SJSA1 (cell line): ENCODE data around the gene PCSK6. TPM values are rescaled to one million over a fixed set of nuclear protein-coding genes. Genes with fewer than 3 reads are reported as not detected.
"Not testable (repeated sequence)": the region's sequence is repeated elsewhere in the genome, so short reads cannot be mapped to it uniquely, and the experiment has no call there.

Source experiments
- DNase-seq, 2 experiments: peaks; one replicate each; pipeline ENCODE4 v3.0.0-alpha.2; 2015 to 2020; ENCODE audit warnings: low spot score in 2 of 2, low read depth in 1 of 2
- H3K27ac ChIP-seq: fragments of 250-450 bp; sonication (Bioruptor Pico); 2 replicates; pipeline ENCODE4 v1.5.1; 2020; ENCODE audit warnings: mild to moderate bottlenecking, moderate library complexity
- H3K27me3 ChIP-seq: fragments of 250-450 bp; sonication (Bioruptor Pico); replicated peaks from 2 replicates; pipeline ENCODE4 v1.5.1; 2020; ENCODE audit warnings: mild to moderate bottlenecking, moderate library complexity
- H3K36me3 ChIP-seq: fragments of 250-450 bp; sonication (Bioruptor Pico); 2 replicates; pipeline ENCODE4 v1.5.1; 2020; ENCODE audit warnings: mild to moderate bottlenecking
- H3K4me1 ChIP-seq: fragments of 250-450 bp; sonication (Bioruptor Pico); replicated peaks from 2 replicates; pipeline ENCODE4 v1.6.1; 2021; ENCODE audit warnings: mild to moderate bottlenecking
- H3K4me3 ChIP-seq: fragments of 250-450 bp; sonication (Bioruptor Pico); 2 replicates; pipeline ENCODE4 v1.5.1; 2020; ENCODE audit warnings: mild to moderate bottlenecking
- H3K9me3 ChIP-seq: fragments of 250-450 bp; sonication (Bioruptor Pico); replicated peaks from 2 replicates; pipeline ENCODE4 v1.5.1; 2020; ENCODE audit warnings: mild to moderate bottlenecking
- total RNA-seq: library from RNA; depleted of rRNA; stranded (reverse); fragments of >200 nt; shearing (Covaris generic); gene quantifications from 2 replicates; pipeline ENCODE4 v1.2.3, GENCODE V29; 2014

PCSK6 gene
- total RNA-seq, 1 experiment from 2014 or later: 1.7 TPM

DNA sequence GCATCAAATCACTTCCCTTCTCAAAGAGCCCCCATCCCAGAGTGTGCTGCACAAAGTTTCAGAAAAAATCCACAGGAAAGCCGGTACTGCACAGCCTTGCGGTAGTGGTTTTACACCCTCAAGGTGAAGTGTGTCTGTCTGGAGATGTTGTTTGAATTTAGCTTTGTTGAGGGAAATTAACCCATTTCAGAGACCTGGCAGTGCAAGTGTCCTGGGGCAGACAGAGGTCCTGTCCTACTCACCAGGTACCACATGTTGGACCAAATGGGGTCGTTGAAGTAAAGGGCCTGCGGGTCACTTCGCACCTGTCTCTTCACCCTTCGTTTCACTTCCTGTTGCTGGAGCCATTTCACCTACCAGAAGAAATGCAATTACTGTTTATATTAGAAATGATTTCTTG lies 57.8 kb downstream of the PCSK6 start:
- H3K27me3 ChIP-seq: peaks cover 4% of the 10 kb centered on the region; the same call in 1 of the 2 replicates
- H3K4me1 ChIP-seq: no peaks in the 10 kb centered on the region
- DNase-seq: no peak
- no peaks in the 10 kb centered on the region for H3K36me3 ChIP-seq
- no peak overlapping the region for H3K4me3 ChIP-seq
- H3K9me3 ChIP-seq: no peaks in the 10 kb centered on the region
- H3K27ac ChIP-seq: no peak overlapping the region

GRCh38 chr15:101431301-101431700 lies 58.2 kb downstream of the PCSK6 start:
- H3K4me1 ChIP-seq: no peaks in the 10 kb centered on the region
- peaks cover 4% of the 10 kb centered on the region; the same call in 1 of the 2 replicates for H3K27me3 ChIP-seq
- no peak overlapping the region for H3K4me3 ChIP-seq
- no peaks in the 10 kb centered on the region for H3K36me3 ChIP-seq
- no peaks in the 10 kb centered on the region for H3K9me3 ChIP-seq
- no peak overlapping the region for H3K27ac ChIP-seq
- no peak for DNase-seq

DNA sequence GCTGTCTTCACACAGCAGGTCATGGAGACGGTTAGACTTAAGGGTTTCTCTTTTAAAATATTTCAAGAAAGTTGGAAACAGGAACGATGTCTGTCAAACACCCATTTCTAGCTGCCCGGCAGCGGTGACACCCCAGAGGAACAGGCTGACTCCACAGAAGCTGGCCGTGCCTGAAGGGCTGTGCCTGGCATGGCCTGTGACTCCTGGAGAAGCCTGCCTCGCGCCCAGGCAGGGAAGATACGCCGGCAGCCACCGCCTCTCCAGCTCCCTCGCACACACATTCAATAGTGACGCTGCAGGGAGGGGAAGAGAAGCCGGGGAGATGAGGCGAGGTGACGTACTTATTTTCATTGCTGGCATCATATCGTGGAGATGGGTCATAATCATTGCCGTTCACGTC lies 59.9 kb downstream of the PCSK6 start:
- no peaks in the 10 kb centered on the region for H3K9me3 ChIP-seq
- H3K4me3 ChIP-seq: no peak overlapping the region
- no peaks in the 10 kb centered on the region for H3K4me1 ChIP-seq
- H3K27me3 ChIP-seq: peaks cover 4% of the 10 kb centered on the region; the same call in 1 of the 2 replicates
- H3K27ac ChIP-seq: no peak overlapping the region
- no peak for DNase-seq
- no peaks in the 10 kb centered on the region for H3K36me3 ChIP-seq

DNA sequence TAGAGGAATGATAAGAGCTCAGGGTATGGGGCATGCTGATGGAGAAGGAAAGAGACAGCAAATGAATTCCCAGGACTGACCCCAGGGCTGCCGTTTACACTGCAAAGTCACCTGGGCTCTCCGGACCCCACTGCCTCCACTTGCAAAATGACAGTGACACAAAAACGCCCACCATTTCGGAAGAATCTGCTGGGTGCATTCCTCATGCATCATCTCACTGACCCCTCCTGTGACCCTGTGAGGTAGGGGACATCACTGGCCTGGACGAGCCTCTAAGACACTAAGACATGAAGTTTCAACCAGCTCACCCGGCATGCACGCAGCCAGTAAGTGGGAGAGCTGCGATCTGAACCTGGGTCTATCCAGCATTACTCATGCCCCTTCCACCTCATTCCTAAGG lies 60.3 kb downstream of the PCSK6 start:
- Histone ChIP-seq H3K36me3 (no peaks in the 10 kb centered on the region), H3K4me3 (no peak overlapping the region), H3K27me3 (0 out of 2 replicates have a peak, but pooled peaks cover 4% of the 10 kb centered on the region), H3K27ac (no peak overlapping the region), H3K4me1 (no peaks in the 10 kb centered on the region), H3K9me3 (no peaks in the 10 kb centered on the region)
- no peak for DNase-seq

DNA sequence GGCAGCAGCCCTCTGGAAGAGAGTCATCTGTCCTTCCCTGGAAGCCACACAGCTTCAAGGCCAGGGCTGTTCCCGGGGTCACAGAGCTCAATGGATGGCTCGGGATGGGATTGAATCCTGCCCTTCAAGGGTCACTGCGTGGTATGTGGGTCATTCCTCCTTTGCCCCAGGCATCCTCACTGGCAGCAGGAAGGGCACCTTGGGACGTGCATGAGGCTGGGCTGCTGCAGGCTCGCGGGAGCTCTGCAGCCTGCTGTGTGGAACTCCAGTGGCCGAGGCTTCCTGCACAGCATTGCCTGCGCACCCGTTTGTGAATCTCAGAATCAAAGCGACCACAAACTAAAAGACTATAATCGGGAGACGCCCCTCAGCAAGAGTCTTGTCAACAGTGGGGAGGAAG lies 60.7 kb downstream of the PCSK6 start:
- no peaks in the 10 kb centered on the region for H3K4me1 ChIP-seq
- no peak overlapping the region for H3K27ac ChIP-seq
- H3K27me3 ChIP-seq: 0 out of 2 replicates have a peak, but pooled peaks cover under 1% of the 10 kb centered on the region
- H3K36me3 ChIP-seq: no peaks in the 10 kb centered on the region
- DNase-seq: no peak
- no peaks in the 10 kb centered on the region for H3K9me3 ChIP-seq
- H3K4me3 ChIP-seq: no peak overlapping the region

DNA sequence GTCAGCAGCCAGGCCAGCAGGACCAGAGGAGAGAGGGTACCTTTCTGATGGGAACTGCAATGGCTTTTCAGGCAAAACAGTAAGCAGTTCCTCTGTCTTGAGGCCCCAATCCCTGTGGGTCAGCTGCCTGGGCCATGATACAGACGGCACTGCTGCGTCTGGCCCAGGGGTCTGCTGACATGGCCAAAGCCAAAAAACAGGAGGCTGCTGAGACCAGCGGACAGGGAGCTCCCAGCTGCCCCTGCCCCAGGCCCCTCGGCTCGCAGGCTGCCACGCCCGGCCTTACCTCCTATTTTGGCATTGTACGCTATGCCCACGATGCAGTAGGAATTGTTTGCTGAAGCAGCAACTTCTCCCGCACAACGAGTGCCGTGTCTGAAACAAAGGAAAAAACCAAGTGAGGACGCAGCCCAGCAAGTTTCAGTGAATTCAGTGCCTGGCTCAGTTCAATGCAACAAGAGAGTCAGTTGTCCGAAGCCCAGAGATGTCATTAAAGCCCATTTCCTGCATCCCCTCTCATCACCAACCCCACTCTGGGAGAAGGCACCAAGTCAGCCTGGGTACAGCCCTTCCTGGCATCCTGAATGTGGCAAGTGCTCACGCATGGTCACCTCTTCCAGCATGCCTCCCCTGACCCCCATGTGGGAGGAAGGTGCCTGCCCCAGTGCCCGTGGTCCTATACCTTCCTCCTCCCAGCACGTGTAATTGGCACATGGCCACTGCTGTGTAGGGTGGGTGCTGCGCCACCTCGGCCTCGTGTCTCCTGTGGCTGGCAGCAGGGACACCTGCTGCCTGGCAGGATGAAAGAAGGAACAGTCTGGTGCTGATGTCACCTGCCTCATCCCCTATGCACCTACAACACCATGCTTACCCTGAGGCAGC lies 61.7 kb downstream of the PCSK6 start:
- Histone ChIP-seq H3K9me3 (no peaks in the 10 kb centered on the region), H3K4me1 (no peaks in the 10 kb centered on the region), H3K4me3 (no peak overlapping the region), H3K27me3 (no peaks in the 10 kb centered on the region), H3K36me3 (no peaks in the 10 kb centered on the region), H3K27ac (no peak overlapping the region)
- DNase-seq: no peak

DNA sequence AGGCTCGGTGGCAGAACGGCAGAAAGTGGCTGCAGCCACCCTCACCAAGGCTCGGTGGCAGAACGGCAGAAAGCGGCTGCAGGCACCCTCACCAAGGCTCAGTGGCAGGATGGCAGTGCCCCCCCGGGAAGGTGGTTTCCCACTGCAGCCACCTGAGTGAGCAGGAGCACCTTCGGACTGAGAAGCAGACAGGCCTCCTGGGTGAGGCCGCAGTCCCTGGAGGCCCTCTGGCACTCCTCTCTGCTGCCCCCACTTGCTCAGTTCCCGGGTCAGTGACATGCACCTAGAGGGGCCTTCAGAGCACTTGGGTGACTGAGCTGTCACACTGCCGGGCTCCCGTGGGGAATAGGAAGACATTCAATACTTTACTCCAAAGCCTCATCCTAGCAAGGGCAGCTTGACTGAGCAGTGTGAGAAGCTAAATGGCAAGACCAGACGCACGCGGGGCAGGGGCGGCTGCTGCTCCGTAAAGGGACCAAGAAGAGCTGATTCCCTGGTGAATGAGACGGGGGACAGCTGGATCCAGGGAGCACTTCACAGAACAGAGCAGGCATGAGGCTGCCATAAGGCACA lies 62.7 kb downstream of the PCSK6 start:
- Histone ChIP-seq H3K36me3 (no peaks in the 10 kb centered on the region), H3K9me3 (no peaks in the 10 kb centered on the region), H3K27me3 (0 out of 2 replicates have a peak, but pooled peaks cover 3% of the 10 kb centered on the region), H3K27ac (no peak overlapping the region), H3K4me3 (no peak overlapping the region), H3K4me1 (no peaks in the 10 kb centered on the region)
- DNase-seq: no peak

GRCh38 chr15:101425787-101426365 lies 63.6 kb downstream of the PCSK6 start:
- Histone ChIP-seq H3K9me3 (no peaks in the 10 kb centered on the region), H3K4me1 (no peaks in the 10 kb centered on the region), H3K27ac (no peak overlapping the region), H3K27me3 (0 out of 2 replicates have a peak, but pooled peaks cover 4% of the 10 kb centered on the region), H3K4me3 (no peak overlapping the region), H3K36me3 (no peaks in the 10 kb centered on the region)
- no peak for DNase-seq

- Histone ChIP-seq H3K4me1 (no peaks in the 10 kb centered on the region), H3K36me3 (no peaks in the 10 kb centered on the region), H3K27ac (no peak overlapping the region), H3K4me3 (no peak overlapping the region), H3K9me3 (no peaks in the 10 kb centered on the region), H3K27me3 (0 out of 2 replicates have a peak, but pooled peaks cover 4% of the 10 kb centered on the region)
- peak in 1 of 2 experiments; percentile 39 for DNase-seq
Observed at GRCh38 chr15:101424984-101425383, 64.5 kb downstream of the PCSK6 start.

DNA sequence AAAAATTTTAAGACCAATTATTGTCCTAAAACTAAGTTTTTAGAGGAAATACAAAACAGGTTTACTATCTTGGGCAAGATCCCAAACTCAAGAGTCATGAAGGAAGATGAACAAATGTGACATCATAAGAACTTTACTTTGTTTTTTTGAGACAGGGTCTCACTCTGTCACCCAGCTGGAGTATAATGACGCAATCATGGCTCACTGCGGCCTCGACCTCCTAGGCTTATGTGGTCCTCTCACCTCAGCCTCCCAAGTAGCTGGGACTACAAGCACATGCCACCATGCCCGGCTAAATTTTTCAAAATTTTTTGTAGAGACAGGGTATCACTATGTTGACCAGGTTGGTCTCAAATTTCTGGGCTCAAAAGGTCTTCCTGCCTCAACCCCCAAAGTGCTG lies 69.3 kb downstream of the PCSK6 start:
- no peaks in the 10 kb centered on the region for H3K4me1 ChIP-seq
- peaks cover 11% of the 10 kb centered on the region; the same call in 1 of the 2 replicates for H3K27me3 ChIP-seq
- no peak overlapping the region for H3K27ac ChIP-seq
- DNase-seq: peak in 1 of 2 experiments; percentile 5
- no peaks in the 10 kb centered on the region for H3K36me3 ChIP-seq
- H3K4me3 ChIP-seq: no peak overlapping the region
- no peaks in the 10 kb centered on the region for H3K9me3 ChIP-seq

DNA sequence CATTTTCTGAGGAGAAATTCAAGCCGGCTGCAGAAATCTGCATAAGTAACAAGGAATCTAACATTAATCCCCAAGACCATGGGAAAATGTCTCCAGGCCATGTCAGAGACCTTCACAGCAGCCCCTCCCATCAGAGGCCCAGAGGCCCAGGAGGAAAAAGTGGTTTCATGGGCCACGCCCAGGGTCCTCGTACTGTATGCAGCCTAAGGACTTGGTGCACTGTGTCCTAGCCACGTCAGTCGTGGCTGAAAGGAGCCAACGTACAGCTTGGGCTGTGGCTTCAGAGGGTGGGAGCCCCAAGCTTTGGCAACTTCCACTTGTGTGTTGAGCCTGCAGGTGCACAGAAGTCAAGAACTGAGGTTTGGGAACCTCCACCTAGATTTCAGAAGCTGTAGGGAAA lies 73.0 kb downstream of the PCSK6 start:
- H3K27ac ChIP-seq, H3K36me3 ChIP-seq, H3K4me1 ChIP-seq, H3K4me3 ChIP-seq, H3K27me3 ChIP-seq, H3K9me3 ChIP-seq: not testable (repeated sequence)
- peak in 1 of 2 experiments; percentile 28 for DNase-seq

- DNase-seq: no peak
- Histone ChIP-seq H3K4me1 (no peaks in the 10 kb centered on the region), H3K36me3 (no peaks in the 10 kb centered on the region), H3K27ac (no peak overlapping the region), H3K27me3 (0 out of 2 replicates have a peak, but pooled peaks cover 6% of the 10 kb centered on the region), H3K9me3 (no peaks in the 10 kb centered on the region), H3K4me3 (no peak overlapping the region)
Observed at GRCh38 chr15:101413239-101413638, 76.3 kb downstream of the PCSK6 start.

GRCh38 chr15:101411581-101411980 lies 77.9 kb downstream of the PCSK6 start:
- H3K27me3 ChIP-seq: no peaks in the 10 kb centered on the region
- no peak overlapping the region for H3K27ac ChIP-seq
- H3K36me3 ChIP-seq: no peaks in the 10 kb centered on the region
- DNase-seq: no peak
- H3K9me3 ChIP-seq: no peaks in the 10 kb centered on the region
- no peak overlapping the region for H3K4me3 ChIP-seq
- H3K4me1 ChIP-seq: no peaks in the 10 kb centered on the region

DNA sequence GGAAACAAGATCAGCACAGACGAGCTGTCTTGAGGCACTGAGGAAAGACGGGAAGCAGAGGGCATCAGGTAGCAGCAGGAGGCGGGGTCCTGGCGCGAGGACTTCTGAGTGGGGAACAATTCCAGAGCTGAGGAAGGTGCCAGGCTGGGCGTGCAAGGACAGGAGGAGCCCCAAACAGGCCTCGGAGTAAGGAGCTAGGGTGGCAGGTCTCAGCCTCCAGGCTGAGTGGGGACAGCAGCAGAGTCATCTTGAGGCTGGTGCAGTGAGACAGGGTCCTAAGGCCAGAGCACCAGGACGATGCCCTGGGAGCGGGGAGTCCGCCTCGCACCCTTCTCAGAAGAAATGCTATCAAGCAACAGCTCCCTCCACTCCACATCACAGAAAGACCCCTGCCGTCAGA lies 78.4 kb downstream of the PCSK6 start:
- no peaks in the 10 kb centered on the region for H3K36me3 ChIP-seq
- no peaks in the 10 kb centered on the region for H3K4me1 ChIP-seq
- no peak overlapping the region for H3K27ac ChIP-seq
- H3K9me3 ChIP-seq: no peaks in the 10 kb centered on the region
- no peaks in the 10 kb centered on the region for H3K27me3 ChIP-seq
- no peak overlapping the region for H3K4me3 ChIP-seq
- no peak for DNase-seq
